CD1c-positive myeloid dendritic cell (primary cell): Measurements from ENCODE around the gene CSRP2.

ENCODE experiments used
- DNase-seq: peaks from one replicate; pipeline ENCODE4 v3.0.0-alpha.2; 2016; ENCODE audit errors: extremely low spot score

Gene CSRP2

DNA sequence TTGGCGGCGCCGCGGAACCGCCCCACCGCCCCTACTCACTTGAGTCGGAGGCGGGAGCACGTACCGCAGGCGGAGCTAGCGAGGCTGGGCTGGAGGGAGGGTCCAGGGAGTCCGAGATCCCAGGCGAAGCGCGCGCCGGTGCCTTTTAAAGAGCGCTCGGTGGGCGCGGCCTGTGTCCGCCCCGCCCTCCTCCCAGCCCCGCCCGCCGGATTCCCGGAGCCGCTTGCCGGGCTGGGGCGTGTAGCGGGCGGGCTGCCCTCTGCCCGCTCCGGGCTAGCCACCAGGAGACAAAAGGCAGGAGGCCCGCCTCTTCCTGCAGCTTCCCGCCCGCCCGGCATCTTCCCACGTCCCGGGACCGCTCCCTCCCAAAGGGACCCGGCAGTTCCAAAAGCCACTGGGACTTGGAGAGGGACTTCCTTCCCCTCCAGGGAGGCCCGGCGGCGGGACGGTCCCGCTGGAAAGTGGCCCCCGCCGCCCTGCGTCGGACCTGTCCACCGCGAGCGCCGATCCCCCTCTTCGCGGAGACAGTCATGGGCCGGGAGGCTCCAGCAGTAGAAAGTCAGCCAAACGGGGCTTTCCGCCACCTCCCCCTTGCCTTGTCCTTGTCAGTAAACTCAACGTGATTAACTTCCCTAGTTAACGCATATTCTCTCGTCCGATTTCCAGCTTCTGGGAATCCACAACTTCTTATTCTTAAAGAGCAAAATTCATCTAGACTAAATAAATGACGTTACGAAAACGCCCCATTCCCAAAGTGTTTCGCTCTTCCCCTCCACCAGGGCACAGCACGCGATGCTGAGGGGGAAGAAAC is at the start of gene CSRP2:
CSRP2 (minus strand) TSS at position 121 of the 811 bp plus-strand sequence. CDS start 12,759 bp downstream, outside the sequence.
- DNase-seq: peak; percentile 63

DNA sequence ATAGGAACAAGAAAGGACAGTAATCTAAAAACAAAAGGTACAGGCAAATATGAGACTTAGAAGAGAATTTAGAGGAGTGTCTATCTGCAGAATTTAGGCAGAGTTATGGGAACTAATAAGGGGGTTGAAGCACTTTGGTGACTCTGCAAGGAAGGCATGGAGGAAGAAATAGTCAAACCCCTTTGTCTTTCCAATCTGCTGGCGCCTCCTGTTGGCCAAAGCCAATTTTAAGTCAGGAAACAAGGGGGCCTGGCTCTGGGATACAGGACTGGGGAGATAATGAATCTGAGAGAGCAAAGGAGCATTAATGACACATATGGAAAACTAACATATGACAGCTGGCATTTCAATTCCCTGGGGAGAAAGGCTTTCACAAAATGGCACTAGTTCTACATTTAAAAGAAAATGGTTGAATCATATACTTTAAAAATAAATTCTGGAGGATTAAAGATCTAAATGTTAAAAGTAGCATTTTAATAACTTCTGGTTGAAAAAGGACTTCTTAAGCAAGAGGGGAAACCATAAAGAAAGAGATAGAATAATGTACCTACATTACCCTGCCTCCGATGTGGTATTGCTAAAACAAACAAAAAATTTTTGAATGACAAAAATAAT is 48.5 kb upstream of the CSRP2 start:
- DNase-seq: peak; percentile 8

DNA sequence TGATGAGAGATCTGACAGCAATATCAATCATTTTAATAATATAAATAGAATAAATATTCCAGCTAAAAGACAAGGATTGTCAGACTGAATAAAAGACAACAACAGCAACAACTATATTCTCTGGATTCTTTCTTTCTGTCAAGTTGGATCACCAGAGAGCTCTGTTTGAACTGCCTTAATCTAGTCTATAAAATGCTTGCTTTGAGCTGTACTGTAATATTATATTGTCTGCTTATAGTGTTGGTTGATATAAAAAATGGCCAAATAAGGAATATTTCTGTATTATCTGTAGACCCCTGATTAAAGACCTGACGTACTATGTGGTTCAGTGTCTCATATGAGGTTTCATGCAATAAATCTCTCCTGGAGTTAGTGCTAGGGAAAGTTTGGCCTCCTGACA is 46.3 kb upstream of the CSRP2 start:
- no peak for DNase-seq

DNA sequence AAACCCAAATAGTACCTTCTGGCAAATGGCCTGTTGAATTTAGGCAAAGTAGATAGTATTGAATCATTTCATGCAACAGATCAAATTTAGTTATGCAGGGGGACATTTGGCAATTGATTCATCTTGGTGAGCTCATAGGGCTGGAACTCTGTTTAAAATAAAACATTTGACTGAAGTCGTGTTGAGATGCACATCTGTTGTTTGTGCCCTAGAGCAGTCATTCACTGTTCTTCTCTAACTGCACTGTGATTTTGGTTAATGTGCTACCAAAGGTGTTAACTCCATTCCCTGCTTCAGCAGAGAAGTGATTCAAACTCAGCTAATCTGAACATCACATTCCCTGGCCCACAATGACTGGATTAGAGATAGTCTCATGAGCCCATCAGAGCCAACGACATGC is 44.0 kb upstream of the CSRP2 start:
- no peak for DNase-seq

DNA sequence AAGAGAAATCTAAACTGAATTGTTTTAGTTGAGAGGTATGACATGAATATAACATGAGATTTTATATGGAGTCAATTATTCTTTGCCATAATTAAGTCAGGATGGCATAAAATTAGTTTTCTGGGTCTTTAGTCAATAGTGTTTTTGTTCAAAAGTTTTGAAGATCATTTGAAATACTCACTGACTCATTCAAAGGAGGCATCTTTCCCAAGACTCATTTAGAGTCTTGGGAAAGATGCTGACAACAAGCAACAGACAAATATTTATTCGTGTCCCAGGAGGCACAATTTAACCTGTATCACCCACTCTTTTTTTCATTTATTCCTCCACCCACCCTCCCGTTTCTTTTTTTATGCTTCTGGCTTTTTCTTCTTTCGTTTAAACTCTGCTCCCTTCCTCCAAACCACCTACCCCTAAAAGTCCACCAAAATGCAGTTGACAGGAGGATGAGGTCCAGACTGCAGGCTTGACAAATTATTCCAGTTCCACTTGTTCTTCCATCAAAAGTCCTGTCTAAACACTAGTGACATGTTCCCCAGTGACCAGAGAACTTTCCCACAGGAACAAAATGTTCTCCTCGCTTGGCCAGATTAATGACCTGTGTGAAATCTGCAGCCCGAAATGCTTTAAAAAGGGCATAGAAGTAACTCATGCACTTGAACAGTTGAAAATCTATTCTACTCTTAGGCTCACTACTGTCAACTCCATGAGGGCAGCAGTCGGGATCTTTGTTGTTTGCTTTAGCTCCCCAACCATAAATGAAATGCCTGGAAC is 43.3 kb upstream of the CSRP2 start:
- no peak for DNase-seq

DNA sequence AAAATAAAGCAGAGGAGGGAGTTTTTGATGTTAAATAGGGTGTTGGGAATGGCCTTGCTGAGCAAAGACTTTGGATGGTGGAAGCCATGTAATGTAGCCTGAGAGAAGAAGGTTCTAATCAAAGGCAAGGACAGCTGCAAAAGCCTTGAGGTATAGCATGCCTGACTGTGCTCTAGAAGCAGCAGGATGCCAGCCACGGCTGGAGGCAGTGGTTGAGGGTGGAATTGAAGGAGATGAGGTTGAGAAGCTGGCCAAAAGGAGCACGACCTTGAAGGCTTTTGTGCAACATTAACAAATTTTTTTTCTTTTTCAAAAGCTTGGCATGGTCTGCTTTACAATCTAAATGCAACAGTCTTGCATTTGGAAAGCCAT is 42.3 kb upstream of the CSRP2 start:
- no peak for DNase-seq

DNA sequence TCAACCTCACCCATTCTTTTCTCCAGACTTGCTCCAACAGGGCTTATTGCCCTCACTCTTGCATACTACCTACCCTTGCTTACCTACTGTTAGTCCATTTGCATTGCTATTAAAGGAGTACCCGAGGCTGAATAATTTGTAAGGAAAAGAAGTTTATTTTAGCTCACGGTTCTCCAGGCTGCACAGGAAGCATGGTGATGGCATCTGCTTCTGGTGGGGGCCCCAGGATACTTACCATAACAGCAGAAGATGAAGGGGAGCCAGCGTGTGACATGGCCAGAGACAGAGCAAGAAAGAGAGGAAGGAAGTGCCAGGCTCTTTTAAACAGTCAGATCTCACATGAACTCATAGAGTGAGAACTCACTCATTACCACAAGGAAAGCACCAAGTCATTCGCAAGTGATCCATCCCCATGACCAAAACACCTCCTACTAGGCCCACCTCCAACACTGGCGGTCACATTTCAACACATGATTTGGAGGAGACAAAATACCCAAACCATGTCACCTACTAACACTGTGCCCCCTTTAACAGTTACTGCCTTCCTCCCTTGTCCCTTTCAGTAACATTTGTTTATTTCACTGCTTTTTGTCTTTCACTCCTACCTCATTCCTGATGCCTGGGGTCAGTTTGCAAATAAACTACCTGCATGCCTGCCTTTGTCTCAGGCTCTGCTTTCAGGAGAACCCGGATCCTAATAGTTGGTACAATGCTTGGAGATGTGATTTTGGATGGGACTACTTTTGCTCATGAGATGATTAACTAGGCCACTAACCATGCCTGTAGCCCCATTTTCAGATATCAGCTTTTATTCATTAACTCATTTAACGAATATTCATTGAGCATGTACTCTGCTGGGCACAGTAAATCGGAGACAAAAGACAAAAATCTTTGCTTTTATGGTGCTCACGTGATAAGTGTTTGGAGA is 41.6 kb upstream of the CSRP2 start:
- DNase-seq: no peak

DNA sequence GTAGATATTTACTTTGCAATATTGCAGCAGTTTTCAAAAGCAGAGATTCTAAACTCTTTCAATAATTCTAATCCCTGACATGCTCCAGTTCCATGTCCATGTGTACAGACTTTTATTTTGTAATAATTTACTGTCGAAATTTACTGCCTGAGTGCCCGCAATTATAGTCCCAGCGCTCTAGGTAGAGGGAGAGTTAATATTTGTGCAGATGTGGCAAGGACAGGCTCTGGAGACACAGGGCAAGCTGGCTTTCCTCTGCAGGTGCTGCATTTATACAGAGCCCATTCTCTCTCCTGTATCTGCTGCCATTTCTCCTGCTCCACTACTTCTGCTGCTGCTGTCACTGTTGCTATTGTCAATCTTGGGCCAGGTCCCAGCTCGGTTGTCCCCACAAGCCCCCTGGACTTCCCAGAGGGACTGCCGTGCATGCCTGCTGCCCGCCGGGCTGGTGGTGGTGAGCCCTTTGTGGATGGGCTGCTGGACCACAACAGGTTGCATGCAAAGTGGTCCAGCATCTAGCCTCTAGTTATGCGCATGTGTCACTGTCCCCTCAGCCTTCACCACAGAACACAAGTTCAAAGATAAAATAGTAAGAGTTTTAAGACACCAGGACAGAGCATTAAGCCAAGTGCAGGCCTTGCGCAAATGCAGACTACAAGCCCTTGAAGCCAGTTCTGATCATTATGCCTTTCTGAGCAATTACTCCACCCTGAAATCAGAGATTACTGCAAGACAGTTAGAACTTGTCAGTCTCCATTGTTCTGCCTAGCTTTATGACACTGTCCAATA is 40.8 kb upstream of the CSRP2 start:
- DNase-seq: no peak

DNA sequence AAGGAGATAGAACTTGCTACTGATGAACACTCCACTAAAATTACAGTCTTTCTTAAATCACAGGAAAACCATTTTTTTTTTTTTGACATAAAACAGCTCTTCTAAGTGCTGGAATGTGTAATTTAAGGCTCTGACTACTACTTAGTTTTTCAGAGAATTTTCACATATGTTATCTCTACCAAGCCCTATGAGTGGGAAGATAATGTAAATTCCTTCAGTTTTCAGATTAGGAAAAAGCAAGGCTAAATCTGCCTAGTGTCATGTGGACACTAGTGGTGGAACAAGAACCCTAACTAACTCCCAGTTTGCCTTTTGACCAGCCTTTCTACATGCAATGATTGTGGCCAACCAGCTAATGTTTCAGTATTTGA is 37.3 kb upstream of the CSRP2 start:
- no peak for DNase-seq

DNA sequence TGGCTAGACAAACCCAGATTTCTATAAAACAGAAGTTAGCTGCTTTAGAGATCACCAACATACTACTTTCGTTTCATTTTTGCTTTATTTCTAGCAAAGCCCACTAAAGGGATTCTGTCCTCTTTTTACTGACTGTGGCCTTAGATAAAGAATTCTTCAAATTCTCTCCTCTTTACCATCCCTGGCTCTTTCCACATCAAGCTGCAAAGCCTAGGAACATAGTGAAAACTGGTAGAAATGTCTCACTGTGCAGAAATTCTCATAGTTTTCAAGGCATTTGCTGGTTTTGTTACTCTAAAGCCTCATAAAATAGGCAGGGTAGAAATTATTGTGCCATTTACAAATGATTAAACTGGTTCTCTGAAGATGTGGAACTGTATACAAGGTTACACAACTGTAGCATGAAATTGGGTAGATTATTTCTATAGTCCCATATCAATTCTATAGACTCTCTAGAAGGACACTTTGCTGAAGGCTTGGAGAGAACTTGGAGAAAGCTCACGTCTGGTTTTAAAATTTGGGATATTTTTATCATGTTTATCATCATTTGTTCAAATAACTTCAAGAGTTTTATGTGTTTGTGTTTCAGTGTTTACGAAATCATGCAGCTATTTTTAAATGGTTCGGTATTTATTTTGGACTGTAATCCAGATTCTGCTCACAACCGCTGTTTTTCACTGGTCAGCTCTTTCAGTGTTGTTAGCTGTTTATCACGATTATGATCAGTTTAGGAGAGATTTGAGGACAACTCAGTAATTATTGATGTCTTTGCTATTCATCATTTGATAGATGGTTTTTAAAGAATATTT is 36.7 kb upstream of the CSRP2 start:
- no peak for DNase-seq

DNA sequence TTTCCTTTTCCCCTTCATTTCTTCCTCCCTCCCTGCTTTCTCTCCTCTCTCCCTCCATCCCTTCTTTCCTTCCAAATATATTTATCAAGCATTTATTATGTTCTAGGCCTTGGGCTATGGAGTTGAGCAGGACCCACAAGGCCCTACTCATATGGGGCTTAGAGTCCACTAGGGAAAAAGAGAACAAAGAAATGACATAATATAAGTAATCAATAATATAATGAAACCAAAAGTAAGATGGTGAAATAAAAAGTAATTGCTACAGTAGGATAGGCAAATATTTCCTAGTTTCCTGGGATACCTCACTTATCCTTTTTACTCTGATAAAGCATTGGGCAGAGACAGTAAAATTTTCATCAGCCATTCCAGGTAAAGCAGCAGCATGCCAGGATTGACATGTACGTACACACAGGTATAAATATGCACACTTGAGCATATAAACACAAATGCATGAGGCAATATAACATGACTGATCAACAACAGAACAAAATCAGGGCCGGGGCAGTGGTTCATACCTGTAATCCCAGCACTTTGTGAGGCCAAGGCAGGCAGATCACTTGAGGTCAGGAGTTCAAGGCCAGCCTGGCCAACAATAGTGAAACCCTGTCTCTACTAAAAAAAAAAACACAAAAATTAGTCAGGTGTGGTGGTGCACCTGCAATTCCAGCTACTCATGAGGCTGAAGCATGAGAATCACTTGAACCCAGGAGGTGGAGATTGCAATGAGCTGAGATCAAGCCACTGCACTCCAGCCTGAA is 35.5 kb upstream of the CSRP2 start:
- no peak for DNase-seq

DNA sequence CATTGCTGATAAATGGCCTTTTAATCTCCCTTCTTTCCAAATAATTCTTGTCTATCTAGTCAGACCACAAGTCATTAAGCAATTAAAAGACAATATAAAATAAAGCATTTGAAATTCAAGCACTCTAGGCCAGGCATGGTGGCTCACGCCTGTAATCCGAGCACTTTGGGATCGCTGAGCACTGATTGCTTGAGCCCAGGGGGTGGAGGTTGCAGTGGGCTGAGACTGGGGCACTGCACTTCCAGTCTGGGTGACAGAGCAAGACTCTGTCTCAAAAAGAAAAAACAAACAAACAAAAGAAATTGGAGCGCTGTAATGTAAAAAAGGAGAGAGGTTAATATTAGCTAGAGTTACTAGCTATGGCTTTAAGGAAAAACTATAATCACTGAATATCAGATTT is 30.5 kb upstream of the CSRP2 start:
- no peak for DNase-seq

DNA sequence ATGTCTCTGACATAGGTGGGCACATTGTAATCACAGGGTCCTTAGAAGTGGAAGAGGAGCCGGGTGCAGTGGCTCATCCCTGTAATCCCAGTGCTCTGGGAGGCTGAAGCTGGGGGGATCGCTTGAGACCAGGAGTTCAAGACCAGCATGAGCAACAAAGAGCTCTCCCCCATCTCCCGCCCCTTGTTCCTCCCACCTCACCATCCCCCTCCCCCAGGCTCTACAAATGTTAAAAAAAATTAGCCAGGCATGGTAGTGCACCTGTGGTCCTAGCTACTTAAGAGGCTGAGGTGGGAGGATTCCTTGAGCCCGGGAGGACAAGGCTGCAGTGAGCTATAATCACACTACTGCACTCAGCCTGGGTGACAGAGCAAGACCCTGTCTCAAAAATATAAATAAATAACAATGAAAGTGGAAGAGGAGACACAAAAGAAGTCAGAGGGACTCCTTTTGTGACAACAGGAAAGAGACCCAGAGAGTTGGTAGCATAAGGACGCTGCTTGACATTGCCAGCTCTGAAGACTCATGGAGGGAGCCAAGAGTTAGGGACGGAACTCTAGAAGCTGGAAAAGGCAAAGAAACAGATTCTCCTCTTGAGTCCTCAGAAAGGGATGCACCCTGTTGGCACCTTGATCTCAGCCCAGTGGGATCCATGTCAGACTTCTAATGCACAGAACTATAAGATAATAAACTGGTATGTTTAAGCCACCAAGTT is 29.6 kb upstream of the CSRP2 start:
- no peak for DNase-seq

DNA sequence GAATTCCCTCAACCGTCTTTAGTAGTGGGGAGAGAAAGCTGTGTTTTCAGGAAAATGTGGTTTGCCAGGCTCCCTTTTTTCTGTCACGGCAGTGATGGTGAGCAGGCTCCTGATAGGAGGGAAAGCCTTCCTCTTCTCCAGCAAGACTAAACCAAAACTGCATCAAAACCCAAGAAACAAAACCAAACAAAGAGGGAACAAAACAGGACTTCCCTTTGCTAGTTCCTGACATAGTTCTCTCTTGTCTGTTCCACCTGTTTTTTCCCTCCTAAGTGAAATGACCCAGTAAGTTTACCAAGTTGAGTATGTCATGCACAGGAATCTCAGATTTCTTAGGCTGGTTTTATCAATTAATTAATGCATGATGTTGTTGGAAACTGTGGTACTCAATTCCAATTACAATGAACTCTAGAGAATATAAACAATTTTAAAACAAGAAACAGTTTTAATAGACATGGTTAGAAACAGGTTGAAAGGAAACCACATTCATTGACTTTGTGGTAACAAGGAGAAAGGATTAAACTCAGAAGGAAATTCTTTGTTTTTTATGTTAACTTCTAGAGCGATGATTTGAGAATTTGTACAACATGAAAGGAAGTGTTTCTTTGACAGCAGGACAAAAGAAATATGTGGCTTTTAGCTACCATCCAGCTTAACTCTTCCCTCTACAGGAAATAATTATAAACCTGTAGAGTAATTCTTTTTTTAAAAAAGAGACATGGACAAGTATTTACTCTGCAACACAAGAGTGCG is 23.0 kb upstream of the CSRP2 start:
- DNase-seq: no peak

DNA sequence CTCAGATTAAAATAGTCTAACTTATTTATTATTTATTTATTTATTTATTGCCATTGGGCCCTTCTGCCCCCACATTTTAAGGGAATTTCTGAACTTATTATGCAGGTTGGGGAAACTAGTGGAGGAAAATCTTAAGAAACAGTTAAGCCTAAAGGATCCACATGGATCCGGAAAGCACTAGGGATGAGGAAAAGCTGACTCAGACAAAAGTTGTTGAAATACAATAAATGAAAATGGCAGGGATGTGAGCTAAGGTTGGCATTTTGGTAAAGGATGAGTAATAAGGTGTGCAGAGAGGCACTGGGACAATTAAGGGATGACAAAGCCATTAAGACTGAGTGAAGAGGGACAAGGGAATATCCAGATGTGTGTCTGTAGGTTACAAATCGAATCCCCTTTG is 20.7 kb upstream of the CSRP2 start:
- no peak for DNase-seq

DNA sequence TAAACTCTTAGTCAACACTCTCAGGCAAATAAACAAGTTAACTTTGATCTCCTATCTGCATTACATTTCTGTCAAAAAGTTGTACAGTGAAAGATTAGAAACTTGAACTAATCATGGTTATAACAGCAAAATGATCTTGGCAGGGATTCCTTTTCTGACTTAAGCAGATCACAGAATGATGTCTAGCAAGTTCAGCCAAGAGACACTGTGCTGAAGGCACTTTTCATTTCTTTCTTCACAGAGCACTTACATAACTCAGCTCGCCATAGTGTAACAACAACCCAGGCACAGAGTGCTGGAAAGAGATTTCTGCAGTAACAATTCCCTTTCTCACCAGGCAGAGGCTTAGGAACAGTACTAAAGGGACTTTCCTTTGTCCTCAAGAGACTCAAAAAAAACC is 19.6 kb upstream of the CSRP2 start:
- no peak for DNase-seq

DNA sequence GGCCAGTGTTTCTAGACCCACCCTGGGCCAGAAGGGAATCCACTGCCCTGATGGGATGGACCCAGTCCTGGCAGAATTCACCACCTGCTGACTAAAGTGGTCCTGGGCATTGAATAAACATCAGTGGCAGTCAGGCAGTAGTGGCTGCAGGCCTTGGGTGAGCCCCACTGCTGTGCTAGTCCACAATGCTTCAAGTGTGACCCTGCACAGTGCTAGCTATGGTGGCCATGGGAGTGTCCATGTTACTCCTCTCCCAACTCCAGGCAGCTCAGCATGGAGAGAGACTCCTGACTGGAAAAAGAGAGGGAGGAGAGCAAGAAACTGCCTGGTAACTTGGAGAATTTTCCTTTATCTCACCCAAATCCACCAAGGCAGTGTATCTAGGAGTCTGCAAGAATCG is 17.5 kb upstream of the CSRP2 start:
- no peak for DNase-seq

DNA sequence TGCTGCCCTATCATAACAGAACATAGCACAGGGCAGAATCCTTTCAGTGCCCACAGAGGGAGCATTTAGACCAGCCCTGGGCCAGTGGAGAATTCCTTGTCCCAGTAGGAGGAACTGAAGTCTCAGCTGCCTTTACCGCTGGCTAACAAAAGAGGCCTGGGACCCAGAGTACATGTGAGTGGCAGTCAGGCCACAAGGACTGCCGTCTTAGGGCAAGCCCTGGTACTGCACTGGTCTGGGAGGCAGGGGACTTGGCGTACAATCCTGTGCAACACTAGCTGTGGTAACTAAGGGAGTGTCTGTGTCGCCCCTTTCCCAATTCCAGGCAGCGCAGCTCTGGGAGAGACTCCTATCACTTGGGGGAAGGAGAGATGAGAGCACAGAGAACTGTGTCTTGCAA is 17.0 kb upstream of the CSRP2 start:
- DNase-seq: no peak
